TTC549 (cell line): Measurements from ENCODE around the gene GLI2.

Experiments
- FAIRE-seq: peaks from 2 replicates; lab custom pipeline; 2012; peaks lifted over from hg19 to GRCh38; lab: Jason Lieb, UNC

The GLI2 gene

DNA sequence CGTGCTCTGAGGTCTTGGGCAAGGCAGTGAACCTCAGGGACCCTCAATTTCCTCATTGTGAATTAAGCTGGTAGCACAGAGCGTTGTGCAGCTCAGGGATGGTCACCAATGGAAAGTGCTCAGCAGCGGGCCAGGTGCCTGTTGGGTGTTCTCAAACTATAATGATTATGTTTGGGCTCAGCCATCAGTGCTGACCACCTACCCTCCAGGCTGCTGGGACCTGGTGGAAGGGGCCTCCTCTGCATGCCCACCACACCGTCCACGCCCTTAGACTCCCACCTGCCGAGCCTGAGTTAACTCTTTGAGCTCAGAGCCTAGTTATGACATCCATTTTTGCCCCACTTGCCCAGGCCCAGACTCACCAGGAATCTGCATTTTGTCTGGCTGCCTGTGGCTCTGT lies 35.0 kb downstream of the GLI2 start:
- no peak for FAIRE-seq

DNA sequence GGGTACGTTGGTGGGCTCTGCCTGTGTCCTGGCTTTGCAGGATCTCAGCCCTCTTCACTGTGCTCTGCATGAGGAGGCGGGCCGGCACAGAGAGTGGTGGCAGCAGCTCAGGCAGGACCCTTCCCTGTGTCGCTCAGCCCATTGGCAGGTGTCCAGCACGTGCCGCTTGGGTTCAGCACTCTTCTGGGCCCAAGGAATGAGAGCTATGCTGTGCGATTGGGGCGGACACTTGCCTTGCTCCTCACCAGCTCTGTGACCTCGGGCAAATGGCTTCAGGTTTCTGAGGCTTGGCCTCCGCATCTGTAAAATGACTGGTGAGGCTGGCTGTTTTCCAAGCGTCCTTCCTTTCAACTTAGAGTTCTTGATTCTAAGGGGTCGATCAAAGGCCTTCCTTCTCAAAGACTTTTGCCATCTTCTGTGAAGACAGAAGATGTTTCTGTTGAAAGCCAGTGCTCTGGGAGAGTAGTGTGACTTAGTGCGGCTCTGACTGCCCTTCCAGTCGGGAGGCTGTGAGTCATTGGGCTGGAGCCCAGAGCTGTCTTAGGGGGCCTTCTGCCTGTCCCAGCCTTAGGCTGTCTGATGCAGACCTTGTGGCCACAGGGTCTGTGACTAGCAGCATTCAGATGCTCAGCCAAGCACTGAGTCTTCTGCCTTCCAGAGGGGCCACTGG lies 35.6 kb downstream of the GLI2 start:
- no peak for FAIRE-seq

- FAIRE-seq: no peak
Observed at GRCh38 chr2:120771781-120772208, 36.1 kb downstream of the GLI2 start.

- FAIRE-seq: no peak
Observed at GRCh38 chr2:120772261-120772660, 36.6 kb downstream of the GLI2 start.

- no peak for FAIRE-seq
Observed at GRCh38 chr2:120773186-120773800, 37.6 kb downstream of the GLI2 start.

DNA sequence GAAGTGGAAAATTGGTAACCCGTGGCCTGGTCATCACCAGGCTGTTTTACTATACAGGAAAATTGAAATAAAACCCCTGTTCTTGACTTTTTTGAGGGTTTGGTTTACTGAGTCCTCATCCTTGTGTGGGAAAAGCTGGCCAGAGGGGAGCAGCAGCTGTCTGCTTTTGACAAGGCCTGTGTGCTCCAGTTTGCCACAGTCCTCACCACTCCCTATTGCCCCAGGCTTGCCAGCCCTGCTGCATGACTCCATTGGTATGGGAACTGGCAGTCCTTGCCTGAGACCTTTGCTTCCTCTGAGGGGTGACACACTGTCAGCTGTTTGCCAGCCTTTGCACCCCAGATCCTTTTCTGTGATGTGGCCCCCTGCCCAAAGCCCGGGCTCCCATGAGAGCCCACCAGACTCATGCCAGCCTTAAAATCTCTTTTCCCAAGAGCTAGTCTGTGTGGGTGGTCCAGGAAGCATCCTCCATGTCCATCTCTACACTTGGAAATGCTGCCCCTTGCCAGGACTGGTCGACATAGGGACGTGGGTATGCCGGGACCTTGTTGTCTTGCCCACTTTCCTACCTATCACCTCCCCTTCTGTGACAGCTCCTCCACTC lies 39.0 kb downstream of the GLI2 start:
- no peak for FAIRE-seq

- no peak for FAIRE-seq
Observed at GRCh38 chr2:120775194-120775593, 39.5 kb downstream of the GLI2 start.

DNA sequence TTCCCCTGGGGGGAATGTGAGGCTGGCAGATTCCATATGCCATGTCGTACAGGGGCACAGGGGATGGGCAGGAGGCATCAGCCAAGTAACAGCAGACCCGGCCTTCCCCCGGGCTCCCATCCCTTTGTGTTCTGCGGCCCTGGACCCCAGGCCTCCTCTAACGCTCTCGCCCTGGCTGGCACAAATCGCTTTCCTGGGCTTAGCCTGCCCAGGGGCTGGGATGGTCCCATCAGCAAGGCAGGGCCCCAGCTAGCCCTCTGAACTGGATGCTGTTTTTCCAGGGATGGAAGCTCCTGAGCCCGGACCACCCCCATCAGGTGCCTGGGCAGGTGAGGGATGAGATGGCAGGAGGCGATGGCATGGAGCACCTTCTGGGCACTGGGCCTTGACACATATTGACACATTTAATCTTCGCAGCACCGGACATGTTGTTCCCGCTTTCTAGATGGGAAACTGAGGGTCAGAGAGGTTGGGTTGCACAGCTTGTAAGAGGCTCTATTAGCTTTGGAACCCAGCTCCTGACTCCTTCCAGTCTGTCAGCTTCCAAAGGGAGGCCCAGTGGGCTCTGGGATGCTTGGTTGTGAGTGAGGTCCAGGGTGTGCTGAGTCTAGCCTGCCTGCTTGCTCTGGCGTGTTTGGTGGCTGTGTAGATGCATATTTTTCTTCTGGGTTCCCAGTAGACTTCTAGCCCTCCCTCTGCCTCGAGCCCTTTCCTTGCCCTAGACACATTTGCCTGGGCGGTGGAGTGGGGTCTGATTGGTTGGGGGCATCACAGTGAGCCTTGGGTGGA lies 40.3 kb downstream of the GLI2 start:
- no peak for FAIRE-seq

DNA sequence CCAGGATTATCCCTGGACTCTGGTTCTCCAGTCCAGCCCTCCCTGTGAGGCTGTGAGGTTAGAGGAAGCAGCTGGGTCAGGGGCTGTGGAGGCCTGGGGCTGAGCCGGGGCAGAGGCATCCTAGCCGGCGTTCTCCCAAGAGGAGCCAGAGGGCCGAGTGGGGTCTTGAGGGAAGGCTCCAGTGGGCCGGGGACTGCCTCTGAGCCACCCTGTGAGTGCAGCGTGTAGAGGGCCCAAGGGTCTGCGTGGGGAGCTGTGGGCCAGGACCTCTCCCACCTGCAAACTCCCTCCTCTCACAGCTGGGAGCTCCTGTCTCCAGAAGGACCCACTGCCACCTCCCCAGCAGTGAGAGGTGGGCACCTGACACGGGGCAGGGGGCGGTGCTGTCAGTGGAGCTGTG lies 41.0 kb downstream of the GLI2 start:
- no peak for FAIRE-seq

DNA sequence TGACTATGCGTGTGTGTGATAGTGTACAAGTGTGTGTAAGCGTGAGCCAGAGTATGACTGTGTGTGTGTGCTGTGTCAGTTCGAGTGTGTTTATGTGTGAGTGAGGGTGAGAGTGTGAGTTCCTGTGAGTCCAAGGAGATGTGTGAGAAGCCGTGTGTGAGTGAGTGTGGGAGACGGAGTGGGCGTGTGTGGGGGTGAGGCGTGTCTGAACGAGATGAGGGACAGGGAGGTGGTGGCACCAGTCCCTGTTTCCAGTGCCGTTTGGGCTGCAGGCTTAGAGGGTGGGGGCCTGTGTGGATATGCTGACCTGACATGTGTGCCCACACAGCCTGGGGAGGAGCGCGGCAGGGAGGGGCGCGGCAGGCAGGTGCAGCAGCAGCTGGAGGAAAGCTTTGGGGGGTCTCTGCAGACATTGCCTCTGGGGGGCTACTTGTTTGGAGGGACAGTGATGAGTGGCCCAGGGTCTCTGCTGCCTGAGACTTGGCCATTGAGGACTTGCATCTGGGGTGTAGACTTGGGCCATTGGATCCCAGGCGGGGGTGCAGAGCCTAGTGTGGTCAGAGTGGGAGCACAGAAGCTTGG lies 41.6 kb downstream of the GLI2 start:
- no peak for FAIRE-seq

GRCh38 chr2:120777787-120778186 lies 42.1 kb downstream of the GLI2 start:
- no peak for FAIRE-seq

DNA sequence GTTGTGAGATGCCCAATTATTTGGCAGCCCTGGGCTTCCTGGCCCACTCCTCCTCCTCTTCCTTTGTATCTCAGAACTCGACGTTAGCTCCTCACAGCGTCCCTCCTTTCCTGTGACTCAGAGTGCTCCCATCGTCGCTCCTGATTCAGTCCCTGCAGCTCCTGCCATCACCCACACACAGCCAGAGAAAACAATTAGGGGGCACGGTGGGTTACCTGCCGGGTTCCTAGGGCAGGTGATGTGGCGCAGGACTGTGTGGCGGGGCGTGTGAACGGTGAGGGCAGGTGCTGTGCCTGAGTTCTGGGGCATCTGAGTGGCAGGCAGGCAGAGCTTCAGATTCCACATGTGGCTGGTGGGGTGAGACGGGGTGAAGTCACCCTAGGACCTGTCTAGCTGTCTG lies 42.6 kb downstream of the GLI2 start:
- FAIRE-seq: no peak

DNA sequence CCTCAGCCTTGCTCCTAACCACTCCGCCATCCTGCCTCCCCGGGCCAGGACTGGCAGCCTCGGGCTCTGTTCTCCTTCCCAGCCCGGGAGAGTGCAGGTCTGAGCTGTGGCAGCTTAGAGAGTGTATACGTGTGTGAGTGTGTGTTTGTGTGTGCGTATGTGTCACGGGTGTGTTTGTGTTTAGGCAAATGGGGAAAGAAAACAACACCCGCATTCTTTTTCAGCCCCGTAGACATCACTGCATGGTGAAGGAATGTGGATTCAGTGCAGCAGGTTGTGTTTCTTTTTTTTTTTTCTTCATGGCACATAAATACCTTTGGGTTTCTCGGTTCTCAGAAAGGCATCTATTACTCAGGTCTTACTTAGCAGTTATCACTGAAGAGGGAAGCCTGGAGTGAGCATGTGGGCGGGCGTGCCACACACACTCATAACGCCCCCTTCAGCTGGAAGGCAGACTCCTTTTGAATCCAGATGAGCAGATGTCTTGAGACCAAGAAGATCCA lies 44.2 kb downstream of the GLI2 start:
- no peak for FAIRE-seq

- FAIRE-seq: no peak
Observed at GRCh38 chr2:120780402-120780801, 44.7 kb downstream of the GLI2 start.

DNA sequence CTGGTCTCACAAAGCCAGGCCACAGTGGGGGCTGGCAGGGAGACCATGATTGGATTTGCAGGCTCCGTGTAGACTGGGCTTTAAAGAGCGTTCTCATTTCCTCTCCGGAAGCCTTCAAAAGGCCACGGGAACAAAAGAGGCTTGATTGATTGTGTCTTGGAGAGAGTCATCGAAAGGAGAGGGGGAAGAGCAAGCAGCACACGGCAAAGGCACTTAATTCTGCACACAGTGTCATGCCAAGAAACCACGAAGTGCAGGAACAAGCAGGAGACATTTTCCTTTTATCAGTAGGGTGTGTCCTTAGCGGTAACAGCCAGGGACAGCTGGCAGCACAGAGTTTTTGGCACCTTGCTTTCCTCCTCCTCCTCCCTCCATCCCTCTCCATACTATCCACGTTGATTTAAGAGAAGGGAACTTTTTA lies 47.7 kb downstream of the GLI2 start:
- no peak for FAIRE-seq

DNA sequence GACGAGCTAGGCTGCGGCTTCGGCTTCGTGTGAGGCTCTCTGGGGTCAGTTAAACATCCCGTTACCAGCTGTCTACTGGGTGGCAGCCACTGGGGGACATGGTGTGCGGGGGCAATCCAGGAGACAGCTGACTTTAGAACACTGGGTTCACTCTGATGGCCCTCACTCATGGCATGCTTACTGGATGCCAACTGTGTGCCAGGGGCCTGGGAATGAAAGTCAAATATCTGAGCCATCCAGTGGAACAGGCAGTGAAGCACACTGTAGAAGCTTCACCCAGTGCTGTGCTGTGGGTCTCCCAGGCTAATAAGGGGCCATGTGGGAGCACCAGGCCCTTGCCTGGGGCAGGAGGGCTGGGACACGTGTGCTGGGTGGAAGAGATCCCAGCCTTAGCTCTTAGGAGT lies 48.3 kb downstream of the GLI2 start:
- no peak for FAIRE-seq
